Peyer's patch (tissue), 4 donors: ENCODE measurements around the gene TIMM22.

ENCODE experiments used
- CTCF ChIP-seq, 6 experiments: fragments of 450-650 bp in 4 of 6; fragments of 200-600 bp in 2 of 6; sonication (generic) in 1 of 6; IDR thresholded peaks; one replicate each; pipeline ENCODE4 v1.5.1; 2017 to 2019; ENCODE audit warnings: antibody characterized with exemption in 6 of 6, mild to moderate bottlenecking in 3 of 6, moderate library complexity in 1 of 6
- POLR2A ChIP-seq, 2 donors: fragments of 450-650 bp; IDR thresholded peaks; one replicate each; pipeline ENCODE4 v1.5.1; 2017; ENCODE audit warnings: antibody characterized with exemption in 2 of 2, mild to moderate bottlenecking in 2 of 2, moderate library complexity in 2 of 2

DNA sequence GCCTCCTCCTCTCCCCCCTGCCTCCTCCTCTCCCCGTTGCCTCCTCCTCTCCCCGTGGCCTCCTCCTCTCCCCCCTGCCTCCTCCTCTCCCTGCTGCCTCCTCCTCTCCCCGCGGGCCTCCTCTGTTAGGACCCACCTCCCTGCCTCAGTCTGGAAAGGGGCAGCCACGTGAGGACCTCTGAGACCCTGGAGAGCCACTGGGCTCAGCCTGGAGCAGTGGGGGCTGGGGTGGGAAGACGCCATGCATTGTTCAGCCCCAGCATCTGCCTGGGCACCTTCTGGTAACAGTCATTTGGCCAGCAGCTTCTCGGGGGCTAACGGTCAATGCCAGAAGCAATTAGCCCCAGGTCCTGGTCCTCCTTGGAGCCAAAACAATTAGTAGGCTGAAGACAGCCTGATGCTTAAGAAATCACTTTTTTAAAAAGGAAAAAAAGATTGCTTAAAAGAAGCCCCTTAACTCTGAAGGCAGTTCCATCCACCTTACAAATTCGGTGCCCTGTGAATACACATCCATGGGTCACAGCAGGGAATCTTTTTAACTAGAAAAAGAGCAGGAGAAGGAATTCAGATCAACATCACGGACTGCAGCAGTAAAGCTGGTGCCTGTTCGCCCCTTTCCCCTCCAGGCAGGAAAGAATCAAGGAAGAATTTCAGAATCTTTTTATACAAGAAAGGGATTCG, 47.2 kb upstream of the TIMM22 start:
- TF ChIP-seq CTCF (IDR thresholded peaks at IDR 0.05) (no peak), POLR2A (IDR thresholded peaks at IDR 0.05) (no peak)
